IPS DF 6.9 (cell line): ENCODE results near the gene PLCH2.
"Not testable (repeated sequence)": the region's sequence is repeated elsewhere in the genome, so short reads cannot be mapped to it uniquely, and the experiment has no call there.

Experiments used
- DNase-seq: peaks from one replicate; pipeline ENCODE4 v3.0.0-alpha.2; 2013; ENCODE audit warnings: low read depth, low spot score
- H3K27ac ChIP-seq: one replicate; pipeline ENCODE4 v1.5.1; 2013; ENCODE audit warnings: low read length, control low read depth
- H3K27me3 ChIP-seq: 2 replicates; pipeline ENCODE4 v1.6.1; 2013; ENCODE audit warnings: mild to moderate bottlenecking, low read length; ENCODE audit not compliant: control insufficient read depth, insufficient read depth
- H3K36me3 ChIP-seq: 2 replicates; pipeline ENCODE4 v1.6.1; 2013; ENCODE audit warnings: low read length; ENCODE audit not compliant: control insufficient read depth, insufficient read depth
- H3K4me1 ChIP-seq: 2 replicates; pipeline ENCODE4 v1.6.1; 2013; ENCODE audit warnings: low read length; ENCODE audit not compliant: control insufficient read depth, insufficient read depth
- H3K4me3 ChIP-seq: 2 replicates; pipeline ENCODE4 v1.5.1; 2013; ENCODE audit warnings: mild to moderate bottlenecking, low read length
- H3K9me3 ChIP-seq: 2 replicates; pipeline ENCODE4 v1.6.1; 2013; ENCODE audit warnings: low read length, inconsistent platforms; ENCODE audit not compliant: control insufficient read depth, insufficient read depth
- WGBS: extraction: QIAGEN DNeasy Blood & Tissue Kit; methylation state at CpG from one replicate; pipeline ENCODE4 v1.1.7; 2013; ENCODE audit warnings: mixed read lengths, missing lambda C conversion rate; ENCODE audit not compliant: insufficient read length, insufficient coverage; 5-methylcytosine and 5-hydroxymethylcytosine counted together

The PLCH2 gene

GRCh38 chr1:2552189-2552588 is 76.1 kb downstream of the PLCH2 start:
- H3K4me3 ChIP-seq = no peak overlapping the region

GRCh38 chr1:2553076-2553475 is 77.0 kb downstream of the PLCH2 start:
- not testable (repeated sequence) for H3K27ac ChIP-seq, H3K4me3 ChIP-seq, DNase-seq, H3K36me3 ChIP-seq, H3K27me3 ChIP-seq, H3K4me1 ChIP-seq, H3K9me3 ChIP-seq
- no CpG with 5 or more reads among the region's 9 CpGs for WGBS

More at GRCh38 chr1:2552189-2552588, 76.1 kb downstream of the PLCH2 start:
- H3K36me3 ChIP-seq = no peaks in the 10 kb centered on the region; the same call in 1 of the 2 replicates
- H3K4me1 ChIP-seq = peaks cover 6% of the 10 kb centered on the region
- no peak for DNase-seq
- no CpG with 5 or more reads among the region's 26 CpGs for WGBS
- H3K9me3 ChIP-seq = no peaks in the 10 kb centered on the region
- no peak overlapping the region for H3K27ac ChIP-seq
- H3K27me3 ChIP-seq = no peaks in the 10 kb centered on the region

GRCh38 chr1:2553871-2554620 is 78.0 kb downstream of the PLCH2 start:
- WGBS = no CpG with 5 or more reads among the region's 30 CpGs

GRCh38 chr1:2554621-2555387 is 78.7 kb downstream of the PLCH2 start:
- WGBS = no CpG with 5 or more reads among the region's 19 CpGs
- no peak overlapping the region for H3K4me3 ChIP-seq
- H3K27ac ChIP-seq = no peak overlapping the region

More at GRCh38 chr1:2553871-2554620, 78.0 kb downstream of the PLCH2 start:
- DNase-seq = no peak
- Histone ChIP-seq H3K4me1 (peaks cover 1% of the 10 kb centered on the region; the same call in 1 of the 2 replicates), H3K36me3 (no peaks in the 10 kb centered on the region; the same call in 1 of the 2 replicates), H3K27me3 (no peaks in the 10 kb centered on the region), H3K27ac (no peak overlapping the region), H3K9me3 (no peaks in the 10 kb centered on the region), H3K4me3 (no peak overlapping the region)

More at GRCh38 chr1:2554621-2555387, 78.7 kb downstream of the PLCH2 start:
- Histone ChIP-seq H3K4me1 (peaks cover 1% of the 10 kb centered on the region; the same call in 1 of the 2 replicates), H3K27me3 (no peaks in the 10 kb centered on the region), H3K36me3 (no peaks in the 10 kb centered on the region; the same call in 1 of the 2 replicates), H3K9me3 (no peaks in the 10 kb centered on the region)
- no peak for DNase-seq
